H9 (cell line): ENCODE measurements around the gene LRRC15. TPM values are rescaled to one million over a fixed set of nuclear protein-coding genes. Genes with fewer than 3 reads are reported as not detected.

Source experiments
- DNase-seq: peaks from one replicate; pipeline ENCODE4 v3.0.0-alpha.2; 2017
- H2AFZ ChIP-seq: one replicate; pipeline ENCODE4 v1.6.1; 2013; ENCODE audit warnings: mild to moderate bottlenecking, low read length, control low read depth, moderate library complexity
- H2AK5ac ChIP-seq: 2 replicates; pipeline ENCODE4 v1.6.1; 2013; ENCODE audit warnings: low read length, control low read depth, mixed read lengths; ENCODE audit not compliant: insufficient read length
- H2BK120ac ChIP-seq: one replicate; pipeline ENCODE4 v1.6.1; 2013; ENCODE audit warnings: low read depth, mild to moderate bottlenecking, low read length, control low read depth, inconsistent platforms; ENCODE audit not compliant: poor library complexity, severe bottlenecking
- H2BK12ac ChIP-seq: 2 replicates; pipeline ENCODE4 v1.6.1; 2013; ENCODE audit warnings: low read length, control low read depth, mixed read lengths, low read depth; ENCODE audit not compliant: insufficient read length
- H2BK15ac ChIP-seq: 2 replicates; pipeline ENCODE4 v1.6.1; 2013; ENCODE audit warnings: low read depth, low read length, control low read depth
- H2BK20ac ChIP-seq: one replicate; pipeline ENCODE4 v1.6.1; 2013; ENCODE audit warnings: low read depth, mild to moderate bottlenecking, low read length, control low read depth, inconsistent platforms; ENCODE audit not compliant: poor library complexity, severe bottlenecking
- H2BK5ac ChIP-seq: 2 replicates; pipeline ENCODE4 v1.6.1; 2013; ENCODE audit warnings: low read length, control low read depth, mixed read lengths; ENCODE audit not compliant: insufficient read length
- H3K14ac ChIP-seq: 2 replicates; pipeline ENCODE4 v1.6.1; 2013; ENCODE audit warnings: low read length, control low read depth; ENCODE audit not compliant: insufficient read depth
- H3K18ac ChIP-seq: 2 replicates; pipeline ENCODE4 v1.6.1; 2013; ENCODE audit warnings: low read depth, mild to moderate bottlenecking, mixed read lengths, low read length, control low read depth; ENCODE audit not compliant: insufficient read length
- H3K23ac ChIP-seq: 2 replicates; pipeline ENCODE4 v1.6.1; 2013; ENCODE audit warnings: low read length, control low read depth, mixed read lengths, low read depth; ENCODE audit not compliant: insufficient read length
- H3K23me2 ChIP-seq: 2 replicates; pipeline ENCODE4 v1.6.1; 2013; ENCODE audit warnings: low read depth, mild to moderate bottlenecking, mixed read lengths, low read length, control low read depth; ENCODE audit not compliant: insufficient read length, poor library complexity, severe bottlenecking
- H3K27ac ChIP-seq: 2 replicates; pipeline ENCODE4 v1.5.1; 2013; ENCODE audit warnings: low read length, control low read depth, mixed read lengths, low read depth; ENCODE audit not compliant: insufficient read length
- H3K27me3 ChIP-seq: 2 replicates; pipeline ENCODE4 v1.6.1; 2013; ENCODE audit warnings: low read length, control low read depth, inconsistent platforms; ENCODE audit not compliant: insufficient read depth
- H3K4ac ChIP-seq: 2 replicates; pipeline ENCODE4 v1.6.1; 2013; ENCODE audit warnings: low read depth, mild to moderate bottlenecking, control low read depth, inconsistent platforms, low read length, moderate library complexity
- H3K4me1 ChIP-seq: 2 replicates; pipeline ENCODE4 v1.6.1; 2013; ENCODE audit warnings: low read length, control low read depth, inconsistent platforms; ENCODE audit not compliant: insufficient read depth
- H3K4me2 ChIP-seq: 2 replicates; pipeline ENCODE4 v1.6.1; 2013; ENCODE audit warnings: low read length, control low read depth, mixed read lengths; ENCODE audit not compliant: insufficient read length, insufficient read depth
- H3K56ac ChIP-seq: 2 replicates; pipeline ENCODE4 v1.6.1; 2013; ENCODE audit warnings: low read depth, mild to moderate bottlenecking, mixed read lengths, low read length, control low read depth; ENCODE audit not compliant: insufficient read length
- H3K79me1 ChIP-seq: 2 replicates; pipeline ENCODE4 v1.6.1; 2013; ENCODE audit warnings: low read depth, mild to moderate bottlenecking, moderate library complexity, low read length, control low read depth, inconsistent platforms; ENCODE audit not compliant: insufficient read depth, poor library complexity, severe bottlenecking
- H3K79me2 ChIP-seq: 2 replicates; pipeline ENCODE4 v1.6.1; 2013; ENCODE audit warnings: low read length, control low read depth, inconsistent platforms; ENCODE audit not compliant: insufficient read depth
- H3K9ac ChIP-seq: 2 replicates; pipeline ENCODE4 v1.6.1; 2013; ENCODE audit warnings: low read length, control low read depth, mixed read lengths; ENCODE audit not compliant: insufficient read length; ENCODE audit errors: extremely low read depth
- H3K9me3 ChIP-seq: one replicate; pipeline ENCODE4 v1.6.1; 2013; ENCODE audit warnings: low read depth, low read length, inconsistent platforms; ENCODE audit not compliant: control insufficient read depth
- H3T11ph ChIP-seq: one replicate; pipeline ENCODE4 v1.6.1; 2013; ENCODE audit warnings: mild to moderate bottlenecking, low read length, control low read depth, inconsistent platforms
- H4K20me1 ChIP-seq: one replicate; pipeline ENCODE4 v1.6.1; 2013; ENCODE audit not compliant: control insufficient read depth, insufficient read length, insufficient read depth
- H4K5ac ChIP-seq: 2 replicates; pipeline ENCODE4 v1.6.1; 2013; ENCODE audit warnings: low read depth, mild to moderate bottlenecking, mixed read lengths, low read length, control low read depth; ENCODE audit not compliant: insufficient read length
- H4K8ac ChIP-seq: replicated peaks from 2 replicates; pipeline ENCODE4 v1.6.1; 2013; ENCODE audit warnings: low read length, control low read depth, mixed read lengths, low read depth; ENCODE audit not compliant: insufficient read length
- H4K91ac ChIP-seq: 2 replicates; pipeline ENCODE4 v1.6.1; 2013; ENCODE audit warnings: low read depth, mild to moderate bottlenecking, moderate library complexity, mixed read lengths, low read length, control low read depth; ENCODE audit not compliant: insufficient read length
- H3K27ac Mint-ChIP-seq, 3 experiments: 2 replicates in 2 of 3; 3 replicates in 1 of 3; pipeline ENCODE4 v1.8.0; 2020 to 2021; ENCODE audit warnings: mixed read lengths in 3 of 3, mild to moderate bottlenecking in 1 of 3, moderate library complexity in 1 of 3
- H3K27me3 Mint-ChIP-seq: 2 replicates; pipeline ENCODE4 v1.8.0; 2021; ENCODE audit warnings: low read depth, mild to moderate bottlenecking, moderate library complexity, mixed read lengths
- H3K36me3 Mint-ChIP-seq, 3 experiments: 2 replicates in 2 of 3; 3 replicates in 1 of 3; pipeline ENCODE4 v1.8.0; 2020 to 2021; ENCODE audit warnings: low read depth in 3 of 3, mixed read lengths in 3 of 3; ENCODE audit not compliant: insufficient read depth in 1 of 3
- H3K4me1 Mint-ChIP-seq, 2 experiments: 2 replicates each; pipeline ENCODE4 v1.8.0; 2020; ENCODE audit warnings: mixed read lengths in 2 of 2
- H3K4me3 Mint-ChIP-seq, 2 experiments: 2 replicates in 1 of 2; 3 replicates in 1 of 2; pipeline ENCODE4 v1.8.0; 2020 to 2021; ENCODE audit warnings: mild to moderate bottlenecking in 2 of 2, mixed read lengths in 2 of 2, moderate library complexity in 1 of 2
- H3K9me3 Mint-ChIP-seq, 2 experiments: 2 replicates in 1 of 2; 3 replicates in 1 of 2; pipeline ENCODE4 v1.8.0; 2020; ENCODE audit warnings: mild to moderate bottlenecking in 2 of 2, mixed read lengths in 2 of 2, moderate library complexity in 1 of 2
- WGBS: extraction: QIAGEN DNeasy Blood & Tissue Kit; methylation state at CpG from one replicate; pipeline ENCODE4 v1.1.7; 2013; ENCODE audit warnings: missing lambda C conversion rate, low lambda C conversion rate, mixed read lengths; ENCODE audit not compliant: insufficient read length; ENCODE audit errors: extremely low coverage; 5-methylcytosine and 5-hydroxymethylcytosine counted together
- total RNA-seq: library from RNA; stranded (reverse); gene quantifications from 2 replicates; pipeline ENCODE4 v1.2.1, GENCODE V29; 2021
- TF ChIP-seq, protein P1 (sequence below): fragments of 200-600 bp; sonication (generic); conservative IDR thresholded peaks from 3 replicates; pipeline ENCODE4 v1.8.0; 2021; ENCODE audit warnings: antibody characterized with exemption, mild to moderate bottlenecking

LRRC15 gene
- total RNA-seq, 1 experiment from 2014 or later = 0.07 TPM

DNA sequence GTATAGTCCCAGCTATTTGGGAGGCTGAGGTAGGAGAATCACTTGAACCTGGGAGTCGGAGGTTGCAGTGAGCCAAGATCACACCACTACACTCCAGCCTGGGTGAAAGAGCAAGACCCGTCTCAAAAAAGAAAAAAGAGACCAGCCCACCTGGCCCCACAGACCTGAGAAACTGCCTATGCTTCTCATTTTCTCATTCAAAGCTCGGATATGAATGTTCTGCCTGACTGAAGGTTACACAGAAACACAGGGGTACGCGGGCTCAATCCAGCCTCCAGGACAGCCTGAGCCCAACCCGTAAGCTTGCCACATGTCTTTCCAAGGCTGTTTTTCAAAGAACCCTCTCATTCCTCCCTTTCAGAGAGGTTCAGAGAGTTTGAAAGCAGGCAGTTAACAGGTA is 9.7 kb upstream of the LRRC15 start:
- H3K9me3 ChIP-seq = no peaks in the 10 kb centered on the region
- Mint-ChIP-seq H3K9me3 (no peaks in the 10 kb centered on the region), H3K4me3 (no peak overlapping the region), H3K27ac (no peak overlapping the region), H3K4me1 (peaks cover 44 to 68% of the 10 kb centered on the region in 2 experiments), H3K36me3 (no peaks in the 10 kb centered on the region), H3K27me3 (peaks cover 9% of the 10 kb centered on the region)
- H3K79me2 ChIP-seq = no peaks in the 10 kb centered on the region
- H3K9ac ChIP-seq = no peak overlapping the region
- TF ChIP-seq, protein P1, sequence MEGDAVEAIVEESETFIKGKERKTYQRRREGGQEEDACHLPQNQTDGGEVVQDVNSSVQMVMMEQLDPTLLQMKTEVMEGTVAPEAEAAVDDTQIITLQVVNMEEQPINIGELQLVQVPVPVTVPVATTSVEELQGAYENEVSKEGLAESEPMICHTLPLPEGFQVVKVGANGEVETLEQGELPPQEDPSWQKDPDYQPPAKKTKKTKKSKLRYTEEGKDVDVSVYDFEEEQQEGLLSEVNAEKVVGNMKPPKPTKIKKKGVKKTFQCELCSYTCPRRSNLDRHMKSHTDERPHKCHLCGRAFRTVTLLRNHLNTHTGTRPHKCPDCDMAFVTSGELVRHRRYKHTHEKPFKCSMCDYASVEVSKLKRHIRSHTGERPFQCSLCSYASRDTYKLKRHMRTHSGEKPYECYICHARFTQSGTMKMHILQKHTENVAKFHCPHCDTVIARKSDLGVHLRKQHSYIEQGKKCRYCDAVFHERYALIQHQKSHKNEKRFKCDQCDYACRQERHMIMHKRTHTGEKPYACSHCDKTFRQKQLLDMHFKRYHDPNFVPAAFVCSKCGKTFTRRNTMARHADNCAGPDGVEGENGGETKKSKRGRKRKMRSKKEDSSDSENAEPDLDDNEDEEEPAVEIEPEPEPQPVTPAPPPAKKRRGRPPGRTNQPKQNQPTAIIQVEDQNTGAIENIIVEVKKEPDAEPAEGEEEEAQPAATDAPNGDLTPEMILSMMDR = no peak
- H4K5ac ChIP-seq = no peak overlapping the region
- WGBS = no CpG with 5 or more reads among the region's 6 CpGs
- no peaks in the 10 kb centered on the region for H3K79me1 ChIP-seq
- no peak overlapping the region for H3K18ac ChIP-seq
- H2BK20ac ChIP-seq = no peak overlapping the region
- no peak overlapping the region for H3K14ac ChIP-seq
- no peak overlapping the region for H2AK5ac ChIP-seq
- H3K23ac ChIP-seq = no peak overlapping the region
- no peak overlapping the region for H2AFZ ChIP-seq
- H3K23me2 ChIP-seq = no peaks in the 10 kb centered on the region
- H3T11ph ChIP-seq = no peak overlapping the region
- no peak overlapping the region for H2BK15ac ChIP-seq
- H4K91ac ChIP-seq = no peak overlapping the region
- H2BK120ac ChIP-seq = no peak overlapping the region
- no peak overlapping the region for H3K4me2 ChIP-seq
- H2BK12ac ChIP-seq = no peak overlapping the region
- H3K27me3 ChIP-seq = no peaks in the 10 kb centered on the region
- H3K27ac ChIP-seq = no peak overlapping the region
- H3K4ac ChIP-seq = no peak overlapping the region
- H3K4me1 ChIP-seq = no peaks in the 10 kb centered on the region; the same call in 1 of the 2 replicates
- H4K20me1 ChIP-seq = no peaks in the 10 kb centered on the region
- no peak overlapping the region for H2BK5ac ChIP-seq
- H4K8ac ChIP-seq = no peak overlapping the region
- no peak overlapping the region for H3K56ac ChIP-seq
- DNase-seq = no peak
